HEK293 (cell line): ENCODE results near the gene TTC7B.

ENCODE experiments used
- CTCF ChIA-PET: fragments of 350-600 bp; formaldehyde crosslinking; extraction: SDS; loops from one replicate; lab custom pipeline; 2021; ENCODE audit warnings: antibody characterized with exemption; lab: Yijun Ruan, JAX
- POLR2A ChIA-PET: fragments of 300-600 bp; formaldehyde crosslinking; extraction: SDS; loops from one replicate; lab custom pipeline; 2020; ENCODE audit warnings: antibody characterized with exemption, inconsistent platforms; lab: Yijun Ruan, JAX
- H3K27ac ChIP-seq: fragments of 200-500 bp; sonication (Bioruptor generic); 2 replicates; pipeline ENCODE4 v1.5.1; 2014; ENCODE audit warnings: low read depth, low read length, control low read depth, inconsistent platforms; ENCODE audit errors: extremely low read depth
- H3K36me3 ChIP-seq, 2 experiments: fragments of 200-500 bp in 1 of 2; sonication (Bioruptor generic) in 1 of 2; 1 replicate in 1 of 2; 2 replicates in 1 of 2; pipeline ENCODE4 v1.5.1; 2014 to 2017; ENCODE audit warnings: inconsistent platforms in 2 of 2, low read length in 2 of 2; ENCODE audit not compliant: control insufficient read depth in 2 of 2, insufficient read depth in 1 of 2
- H3K4me1 ChIP-seq: fragments of 200-500 bp; sonication (Bioruptor generic); 2 replicates; pipeline ENCODE4 v1.5.1; 2014; ENCODE audit warnings: mild to moderate bottlenecking, low read length, inconsistent platforms; ENCODE audit not compliant: control insufficient read depth, insufficient read depth
- H3K4me3 ChIP-seq: 2 replicates; pipeline ENCODE4 v1.5.1; 2011; ENCODE audit warnings: low read depth, mild to moderate bottlenecking, control low read depth, low read length, moderate library complexity
- H3K9me3 ChIP-seq: fragments of 200-500 bp; sonication (Bioruptor generic); 2 replicates; pipeline ENCODE4 v1.5.1; 2014; ENCODE audit warnings: low read depth, low read length, inconsistent platforms; ENCODE audit not compliant: control insufficient read depth, insufficient read depth
- RBAK ChIP-seq: fragments of 450-650 bp; formaldehyde crosslinking; IDR thresholded peaks from 2 replicates; pipeline ENCODE4 v1.5.1; 2016; ENCODE audit warnings: missing biosample characterization, missing genetic modification characterization
- SCRT1 ChIP-seq: fragments of 450-650 bp; formaldehyde crosslinking; IDR thresholded peaks from 2 replicates; pipeline ENCODE4 v1.5.1; 2016; ENCODE audit warnings: missing biosample characterization, missing genetic modification characterization, borderline replicate concordance
- YY2 ChIP-seq: fragments of 450-650 bp; formaldehyde crosslinking; IDR thresholded peaks from 2 replicates; pipeline ENCODE4 v1.5.1; 2016; ENCODE audit warnings: missing biosample characterization, missing genetic modification characterization
- ZBTB48 ChIP-seq: fragments of 450-650 bp; formaldehyde crosslinking; IDR thresholded peaks from 2 replicates; pipeline ENCODE4 v1.5.1; 2016; ENCODE audit warnings: missing biosample characterization, missing genetic modification characterization
- ZFP41 ChIP-seq: fragments of 450-650 bp; formaldehyde crosslinking; IDR thresholded peaks from 2 replicates; pipeline ENCODE4 v1.5.1; 2016; ENCODE audit warnings: missing biosample characterization, missing genetic modification characterization, borderline replicate concordance
- ZFP69B ChIP-seq: fragments of 450-650 bp; formaldehyde crosslinking; IDR thresholded peaks from 2 replicates; pipeline ENCODE4 v1.5.1; 2016; ENCODE audit warnings: missing biosample characterization, missing genetic modification characterization
- ZNF112 ChIP-seq: fragments of 450-650 bp; formaldehyde crosslinking; IDR thresholded peaks from 2 replicates; pipeline ENCODE4 v1.5.0; 2017; ENCODE audit warnings: missing biosample characterization, missing genetic modification characterization
- ZNF23 ChIP-seq: fragments of 450-650 bp; formaldehyde crosslinking; IDR thresholded peaks from 2 replicates; pipeline ENCODE4 v1.5.1; 2016; ENCODE audit warnings: missing biosample characterization, missing genetic modification characterization, borderline replicate concordance
- ZNF24 ChIP-seq: fragments of 450-650 bp; formaldehyde crosslinking; IDR thresholded peaks from 2 replicates; pipeline ENCODE4 v1.5.1; 2016; ENCODE audit warnings: missing biosample characterization, missing genetic modification characterization
- ZNF350 ChIP-seq: fragments of 450-650 bp; formaldehyde crosslinking; IDR thresholded peaks from 2 replicates; pipeline ENCODE4 v1.5.0; 2017; ENCODE audit warnings: missing biosample characterization, mild to moderate bottlenecking, missing genetic modification characterization
- ZNF391 ChIP-seq: fragments of 450-650 bp; formaldehyde crosslinking; IDR thresholded peaks from 2 replicates; pipeline ENCODE4 v1.5.1; 2016; ENCODE audit warnings: low read depth, missing biosample characterization, missing genetic modification characterization, borderline replicate concordance
- ZNF426 ChIP-seq: fragments of 450-650 bp; formaldehyde crosslinking; IDR thresholded peaks from 2 replicates; pipeline ENCODE4 v1.5.1; 2017; ENCODE audit warnings: missing biosample characterization, missing genetic modification characterization, mild to moderate bottlenecking, inconsistent platforms, moderate library complexity
- ZNF501 ChIP-seq: fragments of 450-650 bp; formaldehyde crosslinking; IDR thresholded peaks from 2 replicates; pipeline ENCODE4 v1.5.1; 2016; ENCODE audit warnings: missing biosample characterization, missing genetic modification characterization
- ZNF621 ChIP-seq: fragments of 450-650 bp; formaldehyde crosslinking; IDR thresholded peaks from 2 replicates; pipeline ENCODE4 v1.5.1; 2017; ENCODE audit warnings: missing biosample characterization, missing genetic modification characterization
- ZNF624 ChIP-seq: fragments of 450-650 bp; formaldehyde crosslinking; IDR thresholded peaks from 2 replicates; pipeline ENCODE4 v1.5.1; 2017; ENCODE audit warnings: missing biosample characterization, missing genetic modification characterization
- ZNF660 ChIP-seq: fragments of 450-650 bp; IDR thresholded peaks from 2 replicates; pipeline ENCODE4 v1.5.1; 2018; ENCODE audit warnings: missing biosample characterization, mild to moderate bottlenecking, missing genetic modification characterization
- ZNF664 ChIP-seq: fragments of 450-650 bp; formaldehyde crosslinking; IDR thresholded peaks from 2 replicates; pipeline ENCODE4 v1.5.1; 2016; ENCODE audit warnings: missing biosample characterization, missing genetic modification characterization
- ZNF785 ChIP-seq: fragments of 450-650 bp; formaldehyde crosslinking; IDR thresholded peaks from 2 replicates; pipeline ENCODE4 v1.5.1; 2016; ENCODE audit warnings: missing biosample characterization, missing genetic modification characterization
- ZNF843 ChIP-seq: fragments of 450-650 bp; formaldehyde crosslinking; IDR thresholded peaks from 2 replicates; pipeline ENCODE4 v1.5.1; 2016; ENCODE audit warnings: missing biosample characterization, missing genetic modification characterization
- TF ChIP-seq, protein P1 (sequence below): fragments of 450-650 bp; formaldehyde crosslinking; IDR thresholded peaks from 2 replicates; pipeline ENCODE4 v1.5.1; 2016; ENCODE audit warnings: missing biosample characterization, missing genetic modification characterization, borderline replicate concordance
- TF ChIP-seq, protein P2 (sequence below): IDR thresholded peaks from 2 replicates; pipeline ENCODE4 v1.6.1; 2011; ENCODE audit warnings: mild to moderate bottlenecking, low read depth, low read length, borderline replicate concordance

Gene TTC7B

DNA sequence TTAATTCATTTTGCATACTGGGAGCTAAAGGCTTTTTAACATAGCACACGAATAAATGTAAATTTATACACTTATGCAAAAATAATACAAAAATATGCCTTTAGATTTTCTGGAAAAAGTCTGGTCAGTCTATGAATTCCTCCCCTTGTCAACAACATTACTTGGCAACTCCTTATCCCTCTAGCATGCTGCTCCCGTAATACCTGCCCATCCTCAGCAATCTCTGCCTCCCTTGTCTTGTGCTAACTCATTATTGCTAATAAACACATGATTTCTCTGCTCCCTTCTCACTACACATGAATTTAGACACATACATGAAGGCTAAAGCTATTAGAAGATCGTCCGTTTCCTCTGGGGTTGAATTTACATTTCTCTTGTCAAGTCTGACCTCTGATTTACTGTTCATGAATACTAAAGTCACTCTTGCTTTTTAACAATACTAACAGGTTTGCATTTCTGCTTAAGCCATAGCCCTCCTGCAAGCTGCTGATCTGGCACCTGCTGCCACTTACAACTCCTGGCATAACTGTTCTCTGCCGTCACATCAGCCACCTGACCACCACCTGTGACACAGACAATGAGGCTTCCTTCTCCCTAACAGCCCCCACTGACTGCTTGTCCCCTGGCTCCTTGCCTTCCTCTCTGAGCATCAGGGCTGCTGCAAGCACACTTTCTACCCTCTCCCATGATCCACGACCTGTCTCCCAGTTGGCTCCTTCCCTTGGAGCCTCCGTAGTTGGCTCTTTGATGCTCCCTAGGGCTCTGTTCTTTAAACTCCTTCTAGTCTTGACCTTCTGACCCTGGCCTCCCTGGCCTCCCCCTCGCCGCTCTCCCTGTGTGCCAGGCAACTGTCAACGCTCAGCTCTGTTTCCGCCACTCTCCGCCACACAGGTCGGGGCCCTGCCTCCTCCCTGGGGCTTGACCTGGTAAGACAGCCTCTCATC lies 241.8 kb downstream of the TTC7B start:
- Histone ChIP-seq H3K36me3 (peaks cover 0 to 28% of the 10 kb centered on the region in 2 experiments; a peak in 2 of 3 replicates), H3K9me3 (no peaks in the 10 kb centered on the region), H3K4me3 (no peak overlapping the region)
- POLR2A ChIA-PET: no interaction called here
- TF ChIP-seq ZNF112 (tag by site-specific recombination) (no peak), ZNF426 (tag by site-specific recombination) (no peak), YY2 (tag by site-specific recombination) (no peak), ZNF843 (tag by site-specific recombination) (no peak), ZNF24 (no peak), ZNF660 (no peak), ZNF785 (no peak), ZNF501 (tag by site-specific recombination) (no peak), ZFP69B (tag by site-specific recombination) (no peak), ZFP41 (tag by site-specific recombination) (no peak), ZNF621 (no peak), ZNF664 (tag by site-specific recombination) (no peak), ZNF350 (tag by site-specific recombination) (no peak), SCRT1 (tag by site-specific recombination) (no peak), ZNF391 (tag by site-specific recombination) (no peak), ZNF624 (tag by site-specific recombination) (no peak), ZNF23 (tag by site-specific recombination) (no peak)
- TF ChIP-seq, protein P1, sequence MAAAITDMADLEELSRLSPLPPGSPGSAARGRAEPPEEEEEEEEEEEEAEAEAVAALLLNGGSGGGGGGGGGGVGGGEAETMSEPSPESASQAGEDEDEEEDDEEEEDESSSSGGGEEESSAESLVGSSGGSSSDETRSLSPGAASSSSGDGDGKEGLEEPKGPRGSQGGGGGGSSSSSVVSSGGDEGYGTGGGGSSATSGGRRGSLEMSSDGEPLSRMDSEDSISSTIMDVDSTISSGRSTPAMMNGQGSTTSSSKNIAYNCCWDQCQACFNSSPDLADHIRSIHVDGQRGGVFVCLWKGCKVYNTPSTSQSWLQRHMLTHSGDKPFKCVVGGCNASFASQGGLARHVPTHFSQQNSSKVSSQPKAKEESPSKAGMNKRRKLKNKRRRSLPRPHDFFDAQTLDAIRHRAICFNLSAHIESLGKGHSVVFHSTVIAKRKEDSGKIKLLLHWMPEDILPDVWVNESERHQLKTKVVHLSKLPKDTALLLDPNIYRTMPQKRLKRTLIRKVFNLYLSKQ (tag by site-specific recombination): no peak
- TF ChIP-seq, protein P2, sequence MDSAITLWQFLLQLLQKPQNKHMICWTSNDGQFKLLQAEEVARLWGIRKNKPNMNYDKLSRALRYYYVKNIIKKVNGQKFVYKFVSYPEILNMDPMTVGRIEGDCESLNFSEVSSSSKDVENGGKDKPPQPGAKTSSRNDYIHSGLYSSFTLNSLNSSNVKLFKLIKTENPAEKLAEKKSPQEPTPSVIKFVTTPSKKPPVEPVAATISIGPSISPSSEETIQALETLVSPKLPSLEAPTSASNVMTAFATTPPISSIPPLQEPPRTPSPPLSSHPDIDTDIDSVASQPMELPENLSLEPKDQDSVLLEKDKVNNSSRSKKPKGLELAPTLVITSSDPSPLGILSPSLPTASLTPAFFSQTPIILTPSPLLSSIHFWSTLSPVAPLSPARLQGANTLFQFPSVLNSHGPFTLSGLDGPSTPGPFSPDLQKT: no peak
- TF ChIP-seq, all 188 proteins: peak for 0
- Histone ChIP-seq H3K4me1 (no peaks in the 10 kb centered on the region), H3K27ac (no peak overlapping the region)
- CTCF ChIA-PET: interaction anchor here (0.6 kb wide), 2 partner anchors 637 to 1798 kb away, joined by 3 to 4 read pairs; no protein-coding TSS in a partner anchor

DNA sequence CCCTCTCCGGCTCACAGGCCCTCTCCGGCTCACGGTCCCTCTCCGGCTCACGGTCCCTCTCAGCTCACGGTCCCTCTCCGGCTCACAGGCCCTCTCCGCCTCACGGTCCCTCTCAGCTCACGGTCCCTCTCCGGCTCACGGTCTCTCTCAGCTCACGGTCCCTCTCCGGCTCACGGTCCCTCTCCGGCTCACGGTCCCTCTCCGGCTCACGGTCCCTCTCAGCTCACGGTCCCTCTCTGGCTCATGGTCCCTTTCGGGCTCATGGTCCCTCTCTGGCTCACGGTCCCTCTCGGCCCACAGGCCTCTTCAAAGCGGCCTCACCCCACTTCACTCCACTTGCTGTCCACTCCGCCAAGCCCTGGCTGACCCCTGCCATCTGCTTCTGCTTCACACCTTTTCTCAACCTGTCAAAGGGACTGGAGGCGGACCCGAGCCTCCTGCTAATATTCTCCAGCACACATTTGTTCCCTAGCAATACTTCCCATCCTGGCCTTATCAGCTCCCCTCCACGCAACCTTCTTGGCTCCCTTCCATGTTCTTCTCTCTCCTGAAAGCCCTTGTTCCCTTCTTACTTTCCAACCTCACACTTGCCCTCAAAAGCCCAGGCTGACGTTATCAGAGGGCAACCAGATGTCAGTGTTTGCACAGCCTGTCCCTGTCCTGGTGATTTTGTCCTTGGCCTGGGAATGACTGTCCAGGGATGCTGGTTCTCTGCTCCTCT lies 242.7 kb downstream of the TTC7B start:
- POLR2A ChIA-PET: no interaction called here
- CTCF ChIA-PET: interaction anchor here (0.6 kb wide), 1 partner anchor 1797 kb away, joined by 3 read pairs; no protein-coding TSS in a partner anchor
- Histone ChIP-seq H3K4me3 (no peak overlapping the region), H3K4me1 (no peaks in the 10 kb centered on the region), H3K36me3 (peaks cover 0 to 24% of the 10 kb centered on the region in 2 experiments; a peak in 1 of 3 replicates), H3K27ac (no peak overlapping the region), H3K9me3 (no peaks in the 10 kb centered on the region)
- TF ChIP-seq ZBTB48 (tag by site-specific recombination): 0 out of 2 replicates have a peak, but pooled peaks have one; percentile 57
- TF ChIP-seq RBAK (tag by site-specific recombination): no peak
